ENCODE data around the gene TERB1.

DNA sequence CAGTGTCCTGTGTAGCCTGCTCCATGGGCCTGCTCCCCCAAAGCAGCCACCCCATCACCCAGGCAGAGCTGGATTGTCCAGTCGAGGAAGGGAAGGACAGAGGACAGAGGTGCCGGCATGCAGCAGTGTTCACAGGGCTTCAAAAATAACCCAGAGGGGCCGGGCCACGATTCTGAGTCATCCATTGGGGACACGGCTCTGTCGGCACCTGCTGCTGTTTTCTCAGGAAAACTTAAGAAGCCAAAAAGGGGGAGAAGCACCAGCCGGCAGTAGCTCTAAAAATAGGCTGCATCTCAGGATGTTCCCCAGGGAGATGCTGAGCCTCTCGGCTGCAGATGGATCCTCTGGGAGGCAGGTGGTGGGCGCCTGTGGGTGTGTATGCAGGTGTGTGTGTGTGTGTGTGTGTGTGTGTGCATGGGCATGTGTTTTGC is 44.4 kb upstream of the TERB1 start:
- TF ChIP-seq CTCF (IDR thresholded peaks at IDR 0.05) = no peak
- no peak for TF ChIP-seq RXRA (IDR thresholded peaks at IDR 0.05; ENCODE audit: borderline replicate concordance, low read depth)
- TF ChIP-seq EZH2phosphoT487 (IDR thresholded peaks at IDR 0.05; ENCODE audit: borderline replicate concordance, low read depth) = no peak
- TF ChIP-seq REST (IDR thresholded peaks at IDR 0.05; ENCODE audit: low read depth, low read length) = no peak
- no peak for TF ChIP-seq RAD21 (IDR thresholded peaks at IDR 0.05; ENCODE audit: low read length)
- TF ChIP-seq, protein P1, sequence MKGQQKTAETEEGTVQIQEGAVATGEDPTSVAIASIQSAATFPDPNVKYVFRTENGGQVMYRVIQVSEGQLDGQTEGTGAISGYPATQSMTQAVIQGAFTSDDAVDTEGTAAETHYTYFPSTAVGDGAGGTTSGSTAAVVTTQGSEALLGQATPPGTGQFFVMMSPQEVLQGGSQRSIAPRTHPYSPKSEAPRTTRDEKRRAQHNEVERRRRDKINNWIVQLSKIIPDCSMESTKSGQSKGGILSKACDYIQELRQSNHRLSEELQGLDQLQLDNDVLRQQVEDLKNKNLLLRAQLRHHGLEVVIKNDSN (IDR thresholded peaks at IDR 0.05; ENCODE audit: borderline replicate concordance, low read depth) = no peak
- TF ChIP-seq, protein P2, sequence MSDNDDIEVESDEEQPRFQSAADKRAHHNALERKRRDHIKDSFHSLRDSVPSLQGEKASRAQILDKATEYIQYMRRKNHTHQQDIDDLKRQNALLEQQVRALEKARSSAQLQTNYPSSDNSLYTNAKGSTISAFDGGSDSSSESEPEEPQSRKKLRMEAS (IDR thresholded peaks at IDR 0.05; ENCODE audit: low read depth) = no peak
- no peak for TF ChIP-seq ELF1 (IDR thresholded peaks at IDR 0.05)
- TF ChIP-seq TAF1 (IDR thresholded peaks at IDR 0.05; ENCODE audit: borderline replicate concordance, low read depth, low read length) = no peak
- TF ChIP-seq, protein P3, sequence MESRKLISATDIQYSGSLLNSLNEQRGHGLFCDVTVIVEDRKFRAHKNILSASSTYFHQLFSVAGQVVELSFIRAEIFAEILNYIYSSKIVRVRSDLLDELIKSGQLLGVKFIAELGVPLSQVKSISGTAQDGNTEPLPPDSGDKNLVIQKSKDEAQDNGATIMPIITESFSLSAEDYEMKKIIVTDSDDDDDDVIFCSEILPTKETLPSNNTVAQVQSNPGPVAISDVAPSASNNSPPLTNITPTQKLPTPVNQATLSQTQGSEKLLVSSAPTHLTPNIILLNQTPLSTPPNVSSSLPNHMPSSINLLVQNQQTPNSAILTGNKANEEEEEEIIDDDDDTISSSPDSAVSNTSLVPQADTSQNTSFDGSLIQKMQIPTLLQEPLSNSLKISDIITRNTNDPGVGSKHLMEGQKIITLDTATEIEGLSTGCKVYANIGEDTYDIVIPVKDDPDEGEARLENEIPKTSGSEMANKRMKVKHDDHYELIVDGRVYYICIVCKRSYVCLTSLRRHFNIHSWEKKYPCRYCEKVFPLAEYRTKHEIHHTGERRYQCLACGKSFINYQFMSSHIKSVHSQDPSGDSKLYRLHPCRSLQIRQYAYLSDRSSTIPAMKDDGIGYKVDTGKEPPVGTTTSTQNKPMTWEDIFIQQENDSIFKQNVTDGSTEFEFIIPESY (IDR thresholded peaks at IDR 0.05; ENCODE audit: borderline replicate concordance, low read depth) = no peak
- TF ChIP-seq MEF2A (IDR thresholded peaks at IDR 0.05; ENCODE audit: borderline replicate concordance, low read depth) = no peak
